Suprapubic skin (tissue), 4 donors: Measurements from ENCODE around the gene ADAMTSL2. TPM values are rescaled to one million over a fixed set of nuclear protein-coding genes. Genes with fewer than 3 reads are reported as not detected.

Experiments
- DNase-seq, 2 donors: peaks; one replicate each; pipeline ENCODE4 v3.0.0-alpha.2; 2019; ENCODE audit warnings: low spot score in 2 of 2
- H3K27ac ChIP-seq: fragments of 200-600 bp; sonication (generic); one replicate; pipeline ENCODE4 v1.5.1; 2019
- H3K27me3 ChIP-seq: fragments of 200-600 bp; sonication (generic); one replicate; pipeline ENCODE4 v1.5.1; 2019
- H3K36me3 ChIP-seq: fragments of 200-600 bp; sonication (generic); one replicate; pipeline ENCODE4 v1.5.1; 2019
- H3K4me1 ChIP-seq: fragments of 200-600 bp; sonication (generic); one replicate; pipeline ENCODE4 v1.5.1; 2019
- H3K4me3 ChIP-seq: fragments of 200-600 bp; sonication (generic); one replicate; pipeline ENCODE4 v1.5.1; 2019; ENCODE audit warnings: mild to moderate bottlenecking
- H3K9me3 ChIP-seq: fragments of 200-600 bp; sonication (generic); one replicate; pipeline ENCODE4 v1.5.1; 2019
- CTCF ChIP-seq, 2 donors: fragments of 200-600 bp in 1 of 2; fragments of 450-650 bp in 1 of 2; sonication (generic) in 1 of 2; IDR thresholded peaks; one replicate each; pipeline ENCODE4 v1.5.1; 2016 to 2019; ENCODE audit warnings: antibody characterized with exemption in 2 of 2, mild to moderate bottlenecking in 1 of 2, moderate library complexity in 1 of 2
- EP300 ChIP-seq: sonication (generic); formaldehyde crosslinking; IDR thresholded peaks from one replicate; pipeline ENCODE4 v1.6.1; 2017; ENCODE audit warnings: antibody characterized with exemption
- POLR2A ChIP-seq, 2 donors: fragments of 450-650 bp; IDR thresholded peaks; one replicate each; pipeline ENCODE4 v1.6.1; 2017; ENCODE audit warnings: antibody characterized with exemption in 2 of 2, mild to moderate bottlenecking in 2 of 2, moderate library complexity in 2 of 2
- POLR2AphosphoS5 ChIP-seq, 3 donors: sonication (generic); formaldehyde crosslinking; IDR thresholded peaks; one replicate each; pipeline ENCODE4 v1.6.1; 2017; ENCODE audit warnings: antibody characterized with exemption in 3 of 3
- WGBS: methylation state at CpG from one replicate; pipeline ENCODE4 v1.1.5; 2018; 5-methylcytosine and 5-hydroxymethylcytosine counted together
- total RNA-seq, 4 donors: library from RNA; depleted of rRNA; stranded (reverse); fragments of >200 nt; gene quantifications; one replicate each; pipeline ENCODE4 v1.1.0, GENCODE V29; 2016

Gene ADAMTSL2
- total RNA-seq, 4 donors from 2014 or later: 0.16 to 0.85 (median 0.46) TPM

GRCh38 chr9:133604856-133605255, 70.4 kb downstream of the ADAMTSL2 start:
- DNase-seq: no peak
- WGBS: 37% methylated on average over 14 of the region's 14 CpGs

GRCh38 chr9:133605446-133605845, 70.9 kb downstream of the ADAMTSL2 start:
- DNase-seq: no peak
- no peak overlapping the region for H3K4me3 ChIP-seq
- H3K27ac ChIP-seq: no peak overlapping the region
- peaks cover 93% of the 10 kb centered on the region for H3K27me3 ChIP-seq
- 80% methylated on average over 15 of the region's 17 CpGs for WGBS
- H3K4me1 ChIP-seq: peaks cover 7% of the 10 kb centered on the region
- no peaks in the 10 kb centered on the region for H3K36me3 ChIP-seq
- no peaks in the 10 kb centered on the region for H3K9me3 ChIP-seq
- no peak for TF ChIP-seq POLR2A (IDR thresholded peaks at IDR 0.05)
- TF ChIP-seq POLR2AphosphoS5 (IDR thresholded peaks at IDR 0.05): no peak
- TF ChIP-seq CTCF (IDR thresholded peaks at IDR 0.05): no peak
- TF ChIP-seq EP300: no peak

More at GRCh38 chr9:133604856-133605255, 70.4 kb downstream of the ADAMTSL2 start:
- Histone ChIP-seq H3K36me3 (no peaks in the 10 kb centered on the region), H3K9me3 (no peaks in the 10 kb centered on the region), H3K27ac (no peak overlapping the region), H3K4me3 (no peak overlapping the region), H3K27me3 (peaks cover 87% of the 10 kb centered on the region), H3K4me1 (peaks cover 7% of the 10 kb centered on the region)
- no peak for TF ChIP-seq POLR2A (IDR thresholded peaks at IDR 0.05)
- no peak for TF ChIP-seq EP300
- no peak for TF ChIP-seq CTCF (IDR thresholded peaks at IDR 0.05)
- TF ChIP-seq POLR2AphosphoS5 (IDR thresholded peaks at IDR 0.05): no peak

- 43% methylated on average over 12 of the region's 16 CpGs for WGBS
- Histone ChIP-seq H3K4me3 (no peak overlapping the region), H3K36me3 (no peaks in the 10 kb centered on the region), H3K27me3 (peaks cover 96% of the 10 kb centered on the region), H3K9me3 (no peaks in the 10 kb centered on the region), H3K4me1 (peaks cover 7% of the 10 kb centered on the region), H3K27ac (no peak overlapping the region)
- TF ChIP-seq CTCF (IDR thresholded peaks at IDR 0.05): no peak
- TF ChIP-seq EP300: no peak
- TF ChIP-seq POLR2AphosphoS5 (IDR thresholded peaks at IDR 0.05): no peak
- no peak for TF ChIP-seq POLR2A (IDR thresholded peaks at IDR 0.05)
- DNase-seq: no peak
Measured at GRCh38 chr9:133605856-133606707, 71.6 kb downstream of the ADAMTSL2 start.

GRCh38 chr9:133606708-133607025, 72.2 kb downstream of the ADAMTSL2 start:
- Histone ChIP-seq H3K27ac (no peak overlapping the region), H3K4me3 (no peak overlapping the region), H3K36me3 (no peaks in the 10 kb centered on the region), H3K9me3 (no peaks in the 10 kb centered on the region), H3K27me3 (peaks cover 98% of the 10 kb centered on the region), H3K4me1 (peaks cover 7% of the 10 kb centered on the region)
- WGBS: 49% methylated on average over 6 of the region's 8 CpGs
- no peak for TF ChIP-seq POLR2A (IDR thresholded peaks at IDR 0.05)
- TF ChIP-seq POLR2AphosphoS5 (IDR thresholded peaks at IDR 0.05): no peak
- TF ChIP-seq EP300: no peak
- DNase-seq: no peak

- H3K27me3 ChIP-seq: peaks cover 98% of the 10 kb centered on the region
- DNase-seq: no peak
- H3K9me3 ChIP-seq: no peaks in the 10 kb centered on the region
- no peak overlapping the region for H3K4me3 ChIP-seq
- 38% methylated on average over 7 of the region's 7 CpGs for WGBS
- H3K4me1 ChIP-seq: peaks cover 7% of the 10 kb centered on the region
- TF ChIP-seq EP300: no peak
- TF ChIP-seq POLR2AphosphoS5 (IDR thresholded peaks at IDR 0.05): no peak
- no peak for TF ChIP-seq POLR2A (IDR thresholded peaks at IDR 0.05)
- no peak for TF ChIP-seq CTCF (IDR thresholded peaks at IDR 0.05)
- H3K36me3 ChIP-seq: no peaks in the 10 kb centered on the region
- H3K27ac ChIP-seq: no peak overlapping the region
Measured at GRCh38 chr9:133607381-133607780, 72.9 kb downstream of the ADAMTSL2 start.
